Right lobe of liver (tissue), 6 donors: Measurements from ENCODE around the gene UNC119. TPM values are rescaled to one million over a fixed set of nuclear protein-coding genes. Genes with fewer than 3 reads are reported as not detected.
A peak's percentile ranks its signal among the peaks of the same experiment; 100 is the strongest.

Experiments
- ATAC-seq, 4 donors: fragments of 200-7000 bp; cut with Tn5 transposase; one replicate each; pipeline ENCODE4 v1.9.1; 2020; ENCODE audit warnings: mild to moderate bottlenecking in 4 of 4, moderate library complexity in 4 of 4
- DNase-seq, 3 donors: peaks; one replicate each; pipeline ENCODE4 v3.0.0-alpha.2; 2020
- H3K27ac ChIP-seq, 3 donors: fragments of 200-600 bp; one replicate each; pipeline ENCODE4 v1.8.0; 2022
- H3K27me3 ChIP-seq, 2 donors: fragments of 200-600 bp; one replicate each; pipeline ENCODE4 v1.8.0; 2022
- H3K36me3 ChIP-seq, 4 donors: fragments of 200-600 bp; sonication (generic) in 1 of 4; one replicate each; pipeline versions ENCODE4 v1.5.1 to v1.8.0; 2017 to 2022; ENCODE audit warnings: control low read depth in 1 of 4
- H3K4me1 ChIP-seq, 4 donors: fragments of 200-600 bp; sonication (generic) in 1 of 4; one replicate each; pipeline versions ENCODE4 v1.5.1 to v1.8.0; 2017 to 2022; ENCODE audit warnings: control low read depth in 1 of 4
- H3K4me3 ChIP-seq, 3 donors: fragments of 200-600 bp; one replicate each; pipeline ENCODE4 v1.8.0; 2022
- H3K9me3 ChIP-seq, 4 donors: fragments of 200-600 bp; sonication (generic) in 1 of 4; one replicate each; pipeline versions ENCODE4 v1.5.1 to v1.8.0; 2017 to 2022; ENCODE audit warnings: control low read depth in 1 of 4
- CTCF ChIP-seq, 4 donors: fragments of 200-600 bp in 3 of 4; fragments of 450-650 bp in 1 of 4; IDR thresholded peaks; one replicate each; pipeline versions ENCODE4 v1.5.1 to v1.8.0; 2016 to 2022; ENCODE audit warnings: antibody characterized with exemption in 4 of 4, mild to moderate bottlenecking in 2 of 4
- POLR2A ChIP-seq: fragments of 450-650 bp; IDR thresholded peaks from one replicate; pipeline ENCODE4 v1.6.1; 2017; ENCODE audit warnings: antibody characterized with exemption, mild to moderate bottlenecking
- WGBS: methylation state at CpG from one replicate; pipeline ENCODE4 v1.1.6; 2018; ENCODE audit warnings: low coverage, low lambda C conversion rate; ENCODE audit not compliant: insufficient coverage; ENCODE audit errors: missing lambda C conversion rate; 5-methylcytosine and 5-hydroxymethylcytosine counted together
- intact Hi-C, 2 donors: fragments of 100-400 bp; cut with DNase I; formaldehyde crosslinking; loops; one replicate each; pipeline versions ENCODE4 v1.11.2 to v1.14.1; 2022
- total RNA-seq, 6 experiments: library from RNA; depleted of rRNA in 2 of 6; stranded (reverse); fragments of >200 nt in 2 of 6; fragmentation: NEBNext Ultra II Directional in 3 of 6; extraction: Animal tissue kit (Norgen Biotek cat#: 25700) in 3 of 6; gene quantifications; one replicate each; pipeline versions ENCODE4 v1.1.0 to v1.2.4, GENCODE V29; 2016 to 2023
- donor health status: DM: no; HTN: yes; CAD: no.
- donor health status: DM: no; HTN: no; CAD: no.
- donor health status: DM: no; HTN: no; CAD: no.
- donor health status: DM: no; HTN: yes; CAD: no.
- donor health status: DM: no; HTN: yes; CAD: no.

UNC119 gene
- total RNA-seq, 6 experiments from 2014 or later: 11.5 to 37.8 (median 13.1) TPM

GRCh38 chr17:28544402-28545140, 7.9 kb downstream of the UNC119 start:
- TF ChIP-seq CTCF (IDR thresholded peaks at IDR 0.05) (no peak), POLR2A (no peak)
- Histone ChIP-seq H3K4me1 (no peaks in the 10 kb centered on the region), H3K4me3 (no peak overlapping the region), H3K27me3 (no peaks in the 10 kb centered on the region), H3K27ac (no peak overlapping the region), H3K9me3 (no peaks in the 10 kb centered on the region), H3K36me3 (no peaks in the 10 kb centered on the region)
- intact Hi-C loops: loop anchor here (5.0 kb wide), 2 partner anchors 68 to 73 kb away; partner anchors contain the start of gene RSKR (in 1 of the 2)
- DNase-seq: no peak
- ATAC-seq: no peak
- WGBS: 96% methylated on average over 4 of the region's 4 CpGs

GRCh38 chr17:28541439-28541838, 11.0 kb downstream of the UNC119 start:
- intact Hi-C loops: no loop called here
- Histone ChIP-seq H3K27me3 (no peaks in the 10 kb centered on the region), H3K27ac (no peak overlapping the region), H3K4me1 (no peaks in the 10 kb centered on the region), H3K36me3 (no peaks in the 10 kb centered on the region), H3K9me3 (no peaks in the 10 kb centered on the region), H3K4me3 (no peak overlapping the region)
- no peak for TF ChIP-seq CTCF (IDR thresholded peaks at IDR 0.05)
- TF ChIP-seq POLR2A: no peak
- WGBS: 74% methylated on average over 4 of the region's 4 CpGs
- DNase-seq: no peak
- ATAC-seq: no peak

GRCh38 chr17:28540231-28540630, 12.2 kb downstream of the UNC119 start:
- H3K27ac ChIP-seq: no peak overlapping the region
- DNase-seq: no peak
- intact Hi-C loops: no loop called here
- H3K4me1 ChIP-seq: no peaks in the 10 kb centered on the region
- H3K36me3 ChIP-seq: no peaks in the 10 kb centered on the region
- H3K9me3 ChIP-seq: no peaks in the 10 kb centered on the region
- no CpG with 5 or more reads among the region's 4 CpGs for WGBS
- TF ChIP-seq CTCF (IDR thresholded peaks at IDR 0.05) (no peak), POLR2A (no peak)
- no peaks in the 10 kb centered on the region for H3K27me3 ChIP-seq
- H3K4me3 ChIP-seq: no peak overlapping the region
- peak in 1 of 4 donors; percentile 9 for ATAC-seq

- ATAC-seq: no peak
- no peak overlapping the region for H3K27ac ChIP-seq
- intact Hi-C loops: loop anchor here in 1 of 2 donors (5.0 kb wide), 1 partner anchor 46 kb away; no protein-coding TSS in a partner anchor
- DNase-seq: no peak
- TF ChIP-seq POLR2A (no peak), CTCF (IDR thresholded peaks at IDR 0.05) (no peak)
- no peaks in the 10 kb centered on the region for H3K4me1 ChIP-seq
- no peak overlapping the region for H3K4me3 ChIP-seq
- no peaks in the 10 kb centered on the region for H3K9me3 ChIP-seq
- 90% methylated on average over 8 of the region's 14 CpGs for WGBS
- no peaks in the 10 kb centered on the region for H3K27me3 ChIP-seq
- no peaks in the 10 kb centered on the region for H3K36me3 ChIP-seq
Observed at GRCh38 chr17:28538296-28538895, 14.0 kb downstream of the UNC119 start.
